DND-41 (cell line): ENCODE data around the gene KCNG1.

Experiments used
- ATAC-seq: fragments of 200-7000 bp; cut with Tn5 transposase; 3 replicates; pipeline ENCODE4 v1.9.1; 2021; ENCODE audit warnings: low read depth; ENCODE audit not compliant: insufficient read depth
- DNase-seq: peaks from one replicate; pipeline ENCODE4 v3.0.0-alpha.2; 2020
- H2AFZ ChIP-seq: 2 replicates; pipeline ENCODE4 v1.6.0; 2012; ENCODE audit warnings: low read depth, low read length
- H3K27ac ChIP-seq: 2 replicates; pipeline ENCODE4 v1.5.1; 2012; ENCODE audit warnings: low read length, inconsistent platforms
- H3K27me3 ChIP-seq: fragments of 200-600 bp; sonication (generic); 2 replicates; pipeline ENCODE4 v1.6.0; 2012; ENCODE audit warnings: low read length, mild to moderate bottlenecking, inconsistent platforms; ENCODE audit not compliant: insufficient read depth, poor library complexity
- H3K36me3 ChIP-seq: 2 replicates; pipeline ENCODE4 v1.5.1; 2012; ENCODE audit warnings: low read length, inconsistent platforms; ENCODE audit not compliant: insufficient read depth
- H3K4me1 ChIP-seq: 2 replicates; pipeline ENCODE4 v1.5.1; 2012; ENCODE audit warnings: mild to moderate bottlenecking, low read length; ENCODE audit not compliant: insufficient read depth
- H3K4me2 ChIP-seq: 2 replicates; pipeline ENCODE4 v1.6.0; 2012; ENCODE audit warnings: mild to moderate bottlenecking, moderate library complexity, low read length, inconsistent platforms; ENCODE audit not compliant: insufficient read depth
- H3K4me3 ChIP-seq, 2 experiments: fragments of 200-600 bp in 1 of 2; shearing (Covaris generic) in 1 of 2; 2 replicates each; pipeline ENCODE4 v1.5.1; 2012 to 2016; ENCODE audit warnings: inconsistent platforms in 2 of 2, low read length in 2 of 2, mild to moderate bottlenecking in 2 of 2, low read depth in 1 of 2, moderate library complexity in 1 of 2
- H3K79me2 ChIP-seq: 2 replicates; pipeline ENCODE4 v1.6.0; 2012; ENCODE audit warnings: low read length, inconsistent platforms; ENCODE audit not compliant: insufficient read depth
- H3K9ac ChIP-seq: 2 replicates; pipeline ENCODE4 v1.6.0; 2012; ENCODE audit warnings: low read depth, mild to moderate bottlenecking, inconsistent platforms, low read length, moderate library complexity
- H3K9me3 ChIP-seq: 2 replicates; pipeline ENCODE4 v1.5.1; 2012; ENCODE audit warnings: low read length, moderate library complexity, mild to moderate bottlenecking, inconsistent platforms; ENCODE audit not compliant: insufficient read depth, severe bottlenecking
- H4K20me1 ChIP-seq: 2 replicates; pipeline ENCODE4 v1.6.0; 2012; ENCODE audit warnings: low read length; ENCODE audit not compliant: insufficient read depth
- CTCF ChIP-seq: IDR thresholded peaks from 2 replicates; pipeline ENCODE4 v1.5.1; 2012; ENCODE audit warnings: borderline replicate concordance, low read length, moderate library complexity, mild to moderate bottlenecking; ENCODE audit not compliant: poor library complexity, severe bottlenecking; ENCODE audit errors: extremely low read depth
- EZH2 ChIP-seq: IDR thresholded peaks from 3 replicates; pipeline ENCODE4 v1.6.1; 2012; ENCODE audit warnings: borderline replicate concordance, low read depth, mild to moderate bottlenecking, moderate library complexity, low read length, inconsistent platforms; ENCODE audit not compliant: severe bottlenecking

KCNG1 gene

DNA sequence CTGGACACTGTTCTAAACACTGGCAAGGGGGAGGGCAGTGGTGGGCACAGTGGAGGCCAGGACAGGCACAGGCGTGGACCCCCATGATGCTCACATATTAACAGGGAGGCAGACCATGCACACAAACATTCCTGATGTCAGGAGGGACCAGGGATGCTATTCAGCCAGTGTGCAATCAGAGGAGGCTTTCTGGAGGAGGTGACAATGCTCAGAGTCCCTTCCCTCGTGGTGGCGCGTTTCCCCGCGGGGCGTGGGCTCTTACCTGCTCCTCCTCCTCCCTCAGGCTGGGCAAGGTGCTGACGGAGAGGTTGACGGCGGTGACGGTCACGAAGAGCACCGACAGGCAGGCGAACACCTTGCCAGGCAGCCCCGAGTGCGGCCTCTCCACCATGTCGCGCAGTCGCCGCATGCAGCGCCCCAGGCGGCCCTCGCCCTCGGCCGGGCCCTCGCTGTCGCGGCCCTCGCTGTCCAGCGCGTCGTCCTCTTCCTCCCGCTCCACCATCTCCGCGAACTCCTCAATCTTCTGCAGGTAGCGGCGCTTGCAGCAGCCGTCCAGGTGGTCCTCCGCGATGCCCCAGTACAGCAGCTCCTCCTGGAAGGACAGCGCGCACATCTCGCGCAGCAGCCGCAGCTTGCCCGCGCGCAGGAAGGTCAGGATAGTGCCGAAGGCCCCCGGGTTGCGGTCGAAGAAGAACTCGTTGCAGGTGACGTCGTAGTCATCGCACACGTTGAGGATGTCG, 13.4 kb downstream of the KCNG1 start:
- Histone ChIP-seq H3K4me2 (no peak overlapping the region), H3K79me2 (no peaks in the 10 kb centered on the region), H3K4me3 (no peak overlapping the region), H3K36me3 (no peaks in the 10 kb centered on the region), H3K9ac (no peak overlapping the region), H3K9me3 (no peaks in the 10 kb centered on the region), H3K4me1 (no peaks in the 10 kb centered on the region), H2AFZ (no peak overlapping the region), H3K27me3 (peaks cover 8% of the 10 kb centered on the region), H3K27ac (no peak overlapping the region), H4K20me1 (no peaks in the 10 kb centered on the region; the same call in 1 of the 2 replicates)
- no peak for DNase-seq
- no peak for TF ChIP-seq CTCF
- TF ChIP-seq EZH2, result no peak
- ATAC-seq, result no peak

GRCh38 chr20:51008718-51009117, 14.2 kb downstream of the KCNG1 start:
- TF ChIP-seq EZH2 (no peak), CTCF (no peak)
- Histone ChIP-seq H3K36me3 (no peaks in the 10 kb centered on the region), H3K4me1 (no peaks in the 10 kb centered on the region), H4K20me1 (no peaks in the 10 kb centered on the region; the same call in 1 of the 2 replicates), H3K4me3 (no peak overlapping the region), H3K27ac (no peak overlapping the region), H3K4me2 (no peak overlapping the region), H3K9me3 (no peaks in the 10 kb centered on the region), H3K9ac (no peak overlapping the region), H3K79me2 (no peaks in the 10 kb centered on the region), H3K27me3 (peaks cover 9% of the 10 kb centered on the region), H2AFZ (no peak overlapping the region)
- ATAC-seq (no peak), DNase-seq (no peak)

- Histone ChIP-seq H3K27ac (no peak overlapping the region), H3K27me3 (peaks cover 31% of the 10 kb centered on the region), H3K9me3 (no peaks in the 10 kb centered on the region), H3K36me3 (no peaks in the 10 kb centered on the region), H3K9ac (no peak overlapping the region), H3K4me1 (no peaks in the 10 kb centered on the region), H4K20me1 (peaks cover 3% of the 10 kb centered on the region; the same call in 1 of the 2 replicates), H2AFZ (no peak overlapping the region), H3K4me2 (no peak overlapping the region), H3K79me2 (no peaks in the 10 kb centered on the region), H3K4me3 (no peak overlapping the region)
- ATAC-seq, result no peak
- no peak for TF ChIP-seq CTCF
- no peak for TF ChIP-seq EZH2
- no peak for DNase-seq
Measured at GRCh38 chr20:51005214-51005613, 17.7 kb downstream of the KCNG1 start.
